Neuronal stem cell (in vitro differentiated cells): ENCODE results near the gene TLDC2.
"Not testable (repeated sequence)": the region's sequence is repeated elsewhere in the genome, so short reads cannot be mapped to it uniquely, and the experiment has no call there.

Experiments used
- DNase-seq: peaks from one replicate; pipeline ENCODE4 v3.0.0-alpha.2; 2013; ENCODE audit warnings: low spot score
- H2AFZ ChIP-seq: one replicate; pipeline ENCODE4 v1.6.1; 2013; ENCODE audit warnings: mild to moderate bottlenecking, low read length, inconsistent platforms
- H2AK5ac ChIP-seq: 2 replicates; pipeline ENCODE4 v1.6.1; 2013; ENCODE audit warnings: low read depth, mild to moderate bottlenecking, inconsistent platforms, low read length, moderate library complexity, mixed read lengths
- H2BK120ac ChIP-seq: 2 replicates; pipeline ENCODE4 v1.6.1; 2013; ENCODE audit warnings: low read depth, mild to moderate bottlenecking, inconsistent platforms, low read length, moderate library complexity, mixed read lengths
- H2BK12ac ChIP-seq: one replicate; pipeline ENCODE4 v1.6.1; 2013; ENCODE audit warnings: low read length, inconsistent platforms
- H2BK15ac ChIP-seq: 2 replicates; pipeline ENCODE4 v1.6.1; 2013; ENCODE audit warnings: mild to moderate bottlenecking, low read length, inconsistent platforms, mixed read lengths
- H2BK5ac ChIP-seq: one replicate; pipeline ENCODE4 v1.6.1; 2013; ENCODE audit warnings: inconsistent platforms, mild to moderate bottlenecking, low read length, moderate library complexity
- H3K14ac ChIP-seq: one replicate; pipeline ENCODE4 v1.6.1; 2013; ENCODE audit warnings: low read length, inconsistent platforms
- H3K18ac ChIP-seq: 2 replicates; pipeline ENCODE4 v1.6.1; 2013; ENCODE audit warnings: low read length, inconsistent platforms
- H3K23ac ChIP-seq: 2 replicates; pipeline ENCODE4 v1.6.1; 2013; ENCODE audit warnings: low read depth, mild to moderate bottlenecking, mixed read lengths, low read length, inconsistent platforms; ENCODE audit not compliant: poor library complexity
- H3K27ac ChIP-seq: replicated peaks from 3 replicates; pipeline ENCODE4 v1.5.1; 2013; ENCODE audit warnings: low read length, inconsistent platforms
- H3K27me3 ChIP-seq, 3 experiments: 2 replicates each; pipeline ENCODE4 v1.6.1; 2013; ENCODE audit warnings: low read length in 3 of 3, mild to moderate bottlenecking in 2 of 3, inconsistent platforms in 1 of 3, low read depth in 1 of 3, mixed read lengths in 1 of 3, moderate library complexity in 1 of 3; ENCODE audit not compliant: control insufficient read depth in 3 of 3, insufficient read depth in 3 of 3
- H3K36me3 ChIP-seq, 2 donors: replicated peaks in 1 of 2; 2 replicates each; pipeline ENCODE4 v1.6.1; 2013; ENCODE audit warnings: low read length in 2 of 2; ENCODE audit not compliant: control insufficient read depth in 2 of 2, insufficient read depth in 2 of 2
- H3K4ac ChIP-seq: 2 replicates; pipeline ENCODE4 v1.6.1; 2013; ENCODE audit warnings: inconsistent platforms, mild to moderate bottlenecking, low read length, moderate library complexity
- H3K4me1 ChIP-seq, 2 donors: 1 replicate in 1 of 2; 2 replicates in 1 of 2; pipeline ENCODE4 v1.6.1; 2013; ENCODE audit warnings: low read length in 2 of 2, low read depth in 1 of 2; ENCODE audit not compliant: control insufficient read depth in 2 of 2, insufficient read depth in 1 of 2
- H3K4me2 ChIP-seq: one replicate; pipeline ENCODE4 v1.6.1; 2013; ENCODE audit warnings: mild to moderate bottlenecking, low read length, inconsistent platforms; ENCODE audit not compliant: insufficient read depth, poor library complexity, severe bottlenecking
- H3K4me3 ChIP-seq, 2 donors: 2 replicates each; pipeline ENCODE4 v1.5.1; 2013; ENCODE audit warnings: low read length in 2 of 2, mild to moderate bottlenecking in 2 of 2, inconsistent platforms in 1 of 2, moderate library complexity in 1 of 2
- H3K79me1 ChIP-seq: one replicate; pipeline ENCODE4 v1.6.1; 2013; ENCODE audit warnings: low read depth, mild to moderate bottlenecking, inconsistent platforms, low read length, moderate library complexity
- H3K9ac ChIP-seq: one replicate; pipeline ENCODE4 v1.6.1; 2013; ENCODE audit warnings: mild to moderate bottlenecking, low read depth, low read length, inconsistent platforms; ENCODE audit not compliant: poor library complexity
- H3K9me3 ChIP-seq, 2 donors: replicated peaks in 1 of 2; 2 replicates each; pipeline versions ENCODE3 to v1.6.1; 2013; ENCODE audit warnings: low read length in 2 of 2, mild to moderate bottlenecking in 2 of 2, inconsistent platforms in 1 of 2, low read depth in 1 of 2, mixed read lengths in 1 of 2, moderate library complexity in 1 of 2; ENCODE audit not compliant: control insufficient read depth in 2 of 2, insufficient read depth in 1 of 2
- H4K8ac ChIP-seq: one replicate; pipeline ENCODE4 v1.6.1; 2013; ENCODE audit warnings: low read depth, mild to moderate bottlenecking, inconsistent platforms, low read length, moderate library complexity
- H4K91ac ChIP-seq: one replicate; pipeline ENCODE4 v1.6.1; 2013; ENCODE audit warnings: low read length, low read depth, mild to moderate bottlenecking, inconsistent platforms; ENCODE audit not compliant: poor library complexity
- WGBS, 2 donors: extraction: QIAGEN DNeasy Blood & Tissue Kit; methylation state at CpG; one replicate each; pipeline ENCODE4 v1.1.7; 2013; ENCODE audit warnings: missing lambda C conversion rate in 2 of 2, mixed read lengths in 1 of 2; ENCODE audit not compliant: insufficient read length in 2 of 2, insufficient replicate concordance in 1 of 2; ENCODE audit errors: extremely low coverage in 2 of 2; 5-methylcytosine and 5-hydroxymethylcytosine counted together

TLDC2 gene

DNA sequence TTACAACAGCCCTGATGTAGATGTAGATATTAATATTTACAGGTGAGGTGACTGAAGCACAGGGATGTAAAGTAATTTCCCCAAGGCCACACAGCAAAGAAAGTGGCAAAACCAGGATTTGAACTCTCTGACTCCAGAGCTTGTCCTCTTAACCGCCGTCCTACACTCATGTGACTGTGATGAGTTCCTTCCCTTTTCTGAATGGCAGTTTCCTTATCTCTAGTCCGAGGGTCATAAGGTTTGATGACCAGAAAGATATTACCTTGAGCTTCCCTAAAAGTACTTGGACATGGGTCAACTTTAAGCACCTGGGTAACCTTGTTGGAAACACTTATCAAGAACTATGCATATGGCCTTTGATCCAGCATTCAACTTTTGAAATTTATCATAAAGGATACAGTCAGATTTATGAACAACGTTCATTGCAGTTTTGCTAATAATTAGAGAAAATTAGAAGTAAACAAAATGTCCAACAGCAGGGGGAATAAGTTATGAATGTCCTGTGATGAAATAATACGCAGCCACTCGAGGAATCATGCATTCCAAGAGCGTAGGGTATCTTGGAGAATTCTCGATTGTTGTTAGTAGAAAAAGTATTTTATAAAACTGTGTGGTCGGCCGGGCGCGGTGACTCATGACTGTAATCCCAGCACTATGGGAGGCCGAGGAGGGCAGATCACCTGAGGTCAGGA is 2.3 kb upstream of the TLDC2 start:
- H3K4ac ChIP-seq, result no peak overlapping the region
- H2BK120ac ChIP-seq, result no peak overlapping the region
- H3K14ac ChIP-seq, result no peak overlapping the region
- no peak overlapping the region for H3K4me3 ChIP-seq
- H3K4me1 ChIP-seq, result no peaks in the 10 kb centered on the region
- no peak for DNase-seq
- H3K9me3 ChIP-seq, result peaks cover 0 to under 1% of the 10 kb centered on the region in 2 donors
- no peak overlapping the region for H2AK5ac ChIP-seq
- H3K27me3 ChIP-seq, result peaks cover 0 to 6% (median 0%) of the 10 kb centered on the region in 3 experiments
- H3K79me1 ChIP-seq, result no peaks in the 10 kb centered on the region
- H3K18ac ChIP-seq, result no peak overlapping the region
- no peak overlapping the region for H3K9ac ChIP-seq
- H3K36me3 ChIP-seq, result no peaks in the 10 kb centered on the region
- no peak overlapping the region for H2AFZ ChIP-seq
- no peak overlapping the region for H3K4me2 ChIP-seq
- H2BK12ac ChIP-seq, result no peak overlapping the region
- no peak overlapping the region for H2BK15ac ChIP-seq
- no peak overlapping the region for H3K27ac ChIP-seq
- no peak overlapping the region for H4K8ac ChIP-seq
- H3K23ac ChIP-seq, result no peak overlapping the region
- WGBS, 2 donors, result no CpG with 5 or more reads among the region's 13 CpGs
- H4K91ac ChIP-seq, result no peak overlapping the region
- H2BK5ac ChIP-seq, result no peak overlapping the region

- H3K9me3 ChIP-seq, H3K4me2 ChIP-seq, H4K91ac ChIP-seq, H2BK120ac ChIP-seq, H3K18ac ChIP-seq, H3K9ac ChIP-seq, H3K36me3 ChIP-seq, H3K4ac ChIP-seq, H2AK5ac ChIP-seq, H2BK5ac ChIP-seq, H3K4me3 ChIP-seq, H3K4me1 ChIP-seq, H3K23ac ChIP-seq, H2AFZ ChIP-seq, DNase-seq, H3K79me1 ChIP-seq, H4K8ac ChIP-seq, H3K27ac ChIP-seq, H2BK12ac ChIP-seq, H3K14ac ChIP-seq, H2BK15ac ChIP-seq: not testable (repeated sequence)
- WGBS, 2 donors, result no CpG with 5 or more reads among the region's 5 CpGs
- H3K27me3 ChIP-seq, result peaks cover 0 to 11% (median 0%) of the 10 kb centered on the region in 3 experiments
These were observed 845 bp upstream of the TLDC2 start for GRCh38 chr20:36875093-36875492.

DNA sequence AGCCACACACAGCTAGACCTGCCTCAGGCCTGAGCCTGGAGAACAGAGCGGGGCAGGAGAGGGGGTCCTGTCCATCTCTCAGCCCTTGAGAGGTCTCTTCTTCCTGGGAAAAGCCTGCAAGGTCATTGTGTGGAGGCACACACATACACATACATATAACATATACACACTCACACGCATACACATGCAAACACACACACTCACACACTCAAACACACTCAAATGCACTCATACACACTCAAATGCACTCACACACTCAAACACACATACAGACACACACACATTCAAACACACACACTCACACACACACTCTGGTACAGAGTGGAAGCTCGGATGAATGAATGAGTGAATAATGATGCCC is 515 bp downstream of the TLDC2 start:
- no peaks in the 10 kb centered on the region for H3K36me3 ChIP-seq
- no peak overlapping the region for H3K4me2 ChIP-seq
- H2BK120ac ChIP-seq, result no peak overlapping the region
- peaks cover 0 to 11% (median 3%) of the 10 kb centered on the region in 3 experiments for H3K27me3 ChIP-seq
- peak overlapping the region; percentile 35 for H2AFZ ChIP-seq
- no peak overlapping the region for H3K4me3 ChIP-seq
- no peaks in the 10 kb centered on the region for H3K4me1 ChIP-seq
- H3K14ac ChIP-seq, result no peak overlapping the region
- H3K9ac ChIP-seq, result no peak overlapping the region
- peak overlapping the region; percentile 20 for H2AK5ac ChIP-seq
- H4K8ac ChIP-seq, result peak overlapping the region; percentile 19
- no peak overlapping the region for H2BK12ac ChIP-seq
- peaks cover 0 to 2% of the 10 kb centered on the region in 2 donors for H3K9me3 ChIP-seq
- H3K23ac ChIP-seq, result peak overlapping the region; percentile 9
- H3K79me1 ChIP-seq, result no peaks in the 10 kb centered on the region
- DNase-seq, result no peak
- peak overlapping the region; percentile 38 for H4K91ac ChIP-seq
- 100% methylated on average over 1 of the region's 3 CpGs; no CpG with 5 or more reads in 1 of the 2 donors for WGBS, 2 donors
- no peak overlapping the region for H3K18ac ChIP-seq
- no peak overlapping the region for H3K27ac ChIP-seq
- no peak overlapping the region for H3K4ac ChIP-seq
- peak overlapping the region; percentile 3 for H2BK15ac ChIP-seq
- no peak overlapping the region for H2BK5ac ChIP-seq

DNA sequence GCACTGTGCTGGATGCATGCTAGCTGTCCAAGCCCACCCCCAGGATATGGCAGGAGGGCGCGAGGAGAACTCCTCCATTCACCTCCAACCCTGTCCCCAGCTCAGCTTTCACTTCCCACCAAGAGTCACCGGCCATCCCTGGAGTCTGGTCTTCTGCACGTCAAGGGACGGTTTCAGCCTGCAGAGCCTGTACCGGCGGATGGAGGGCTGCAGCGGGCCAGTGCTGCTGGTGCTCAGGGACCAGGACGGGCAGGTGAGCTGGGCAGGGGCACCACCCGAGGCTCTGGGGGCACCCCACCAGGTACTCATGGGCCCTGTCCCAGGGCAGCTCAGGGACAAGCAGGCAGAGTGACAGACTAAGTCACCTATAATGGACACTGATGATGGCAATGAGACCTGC is 3.0 kb downstream of the TLDC2 start:
- Histone ChIP-seq H2AFZ (no peak overlapping the region), H3K27me3 (peaks cover 0 to 14% (median 3%) of the 10 kb centered on the region in 3 experiments), H3K23ac (no peak overlapping the region), H4K8ac (no peak overlapping the region), H4K91ac (no peak overlapping the region), H3K4me2 (no peak overlapping the region), H3K36me3 (no peaks in the 10 kb centered on the region), H2BK12ac (no peak overlapping the region), H2BK120ac (no peak overlapping the region), H3K18ac (peak overlapping the region; percentile 18), H3K4me3 (no peak overlapping the region), H3K27ac (no peak overlapping the region), H3K14ac (no peak overlapping the region), H3K4ac (no peak overlapping the region), H3K9ac (no peak overlapping the region), H2BK15ac (no peak overlapping the region), H3K4me1 (no peaks in the 10 kb centered on the region), H2BK5ac (no peak overlapping the region), H2AK5ac (peak overlapping the region; percentile 36), H3K9me3 (peaks cover 0 to 2% of the 10 kb centered on the region in 2 donors), H3K79me1 (no peaks in the 10 kb centered on the region)
- no CpG with 5 or more reads among the region's 10 CpGs for WGBS, 2 donors
- DNase-seq, result no peak
